Peyer's patch (tissue), 4 donors: ENCODE measurements around the gene ARFRP1. TPM values are rescaled to one million over a fixed set of nuclear protein-coding genes. Genes with fewer than 3 reads are reported as not detected.
"Not testable (repeated sequence)": the region's sequence is repeated elsewhere in the genome, so short reads cannot be mapped to it uniquely, and the experiment has no call there.

Experiments used
- DNase-seq, 3 donors: peaks; one replicate each; pipeline ENCODE4 v3.0.0-alpha.2; 2017 to 2019
- H3K27ac ChIP-seq, 4 donors: fragments of 200-600 bp; sonication (generic); one replicate each; pipeline ENCODE4 v1.5.1; 2016 to 2019
- H3K27me3 ChIP-seq, 2 donors: fragments of 200-600 bp; sonication (generic); one replicate each; pipeline ENCODE4 v1.5.1; 2019
- H3K36me3 ChIP-seq, 3 donors: fragments of 200-600 bp; sonication (generic); one replicate each; pipeline ENCODE4 v1.5.1; 2016 to 2019
- H3K4me1 ChIP-seq, 4 donors: fragments of 200-600 bp; sonication (generic); one replicate each; pipeline ENCODE4 v1.5.1; 2016 to 2019
- H3K4me3 ChIP-seq, 4 donors: fragments of 200-600 bp; sonication (generic); 1 replicate in 3 of 4; 2 replicates in 1 of 4; pipeline ENCODE4 v1.5.1; 2016 to 2019; ENCODE audit warnings: mild to moderate bottlenecking in 1 of 4
- H3K9me3 ChIP-seq, 4 donors: fragments of 200-600 bp; sonication (generic); one replicate each; pipeline ENCODE4 v1.5.1; 2016 to 2019; ENCODE audit warnings: mild to moderate bottlenecking in 1 of 4
- POLR2A ChIP-seq, 2 donors: fragments of 450-650 bp; IDR thresholded peaks; one replicate each; pipeline ENCODE4 v1.5.1; 2017; ENCODE audit warnings: antibody characterized with exemption in 2 of 2, mild to moderate bottlenecking in 2 of 2, moderate library complexity in 2 of 2
- total RNA-seq, 4 donors: library from RNA; depleted of rRNA; stranded (reverse); fragments of >200 nt; gene quantifications; one replicate each; pipeline ENCODE4 v1.1.0, GENCODE V29; 2016
- TF ChIP-seq, protein P1 (sequence below), 6 experiments: fragments of 450-650 bp in 4 of 6; fragments of 200-600 bp in 2 of 6; sonication (generic) in 1 of 6; IDR thresholded peaks; one replicate each; pipeline ENCODE4 v1.5.1; 2017 to 2019; ENCODE audit warnings: antibody characterized with exemption in 6 of 6, mild to moderate bottlenecking in 3 of 6, moderate library complexity in 1 of 6

Gene ARFRP1
- total RNA-seq, 4 donors from 2014 or later = 39.1 to 67.6 (median 46.3) TPM

DNA sequence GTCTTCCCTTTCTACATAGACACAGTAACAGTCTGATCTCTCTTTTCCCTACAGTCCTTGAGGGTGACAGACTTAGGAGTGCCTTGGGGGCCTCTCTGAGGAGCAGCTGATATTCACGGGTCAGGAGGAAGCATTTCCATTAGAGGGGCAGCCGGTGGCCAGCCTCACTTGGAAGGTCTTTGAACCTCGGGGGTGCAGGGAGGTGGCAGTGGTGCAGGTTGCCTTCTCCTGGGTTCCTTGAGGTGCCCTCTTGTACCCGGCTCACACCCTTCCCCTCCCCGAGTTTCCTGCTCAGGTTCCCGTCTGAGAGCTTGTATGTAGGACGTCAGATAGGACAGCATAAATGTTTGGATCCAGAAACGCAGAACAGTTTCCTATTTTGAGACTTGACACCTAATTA, 47.2 kb downstream of the ARFRP1 start:
- no peak overlapping the region for H3K27ac ChIP-seq
- peaks cover 0 to 17% (median 4%) of the 10 kb centered on the region in 4 donors for H3K4me1 ChIP-seq
- DNase-seq = no peak
- H3K4me3 ChIP-seq = no peak overlapping the region
- H3K36me3 ChIP-seq = peaks cover 0 to 40% (median 0%) of the 10 kb centered on the region in 3 donors
- H3K27me3 ChIP-seq = no peaks in the 10 kb centered on the region
- no peak for TF ChIP-seq POLR2A (IDR thresholded peaks at IDR 0.05)
- TF ChIP-seq, protein P1, sequence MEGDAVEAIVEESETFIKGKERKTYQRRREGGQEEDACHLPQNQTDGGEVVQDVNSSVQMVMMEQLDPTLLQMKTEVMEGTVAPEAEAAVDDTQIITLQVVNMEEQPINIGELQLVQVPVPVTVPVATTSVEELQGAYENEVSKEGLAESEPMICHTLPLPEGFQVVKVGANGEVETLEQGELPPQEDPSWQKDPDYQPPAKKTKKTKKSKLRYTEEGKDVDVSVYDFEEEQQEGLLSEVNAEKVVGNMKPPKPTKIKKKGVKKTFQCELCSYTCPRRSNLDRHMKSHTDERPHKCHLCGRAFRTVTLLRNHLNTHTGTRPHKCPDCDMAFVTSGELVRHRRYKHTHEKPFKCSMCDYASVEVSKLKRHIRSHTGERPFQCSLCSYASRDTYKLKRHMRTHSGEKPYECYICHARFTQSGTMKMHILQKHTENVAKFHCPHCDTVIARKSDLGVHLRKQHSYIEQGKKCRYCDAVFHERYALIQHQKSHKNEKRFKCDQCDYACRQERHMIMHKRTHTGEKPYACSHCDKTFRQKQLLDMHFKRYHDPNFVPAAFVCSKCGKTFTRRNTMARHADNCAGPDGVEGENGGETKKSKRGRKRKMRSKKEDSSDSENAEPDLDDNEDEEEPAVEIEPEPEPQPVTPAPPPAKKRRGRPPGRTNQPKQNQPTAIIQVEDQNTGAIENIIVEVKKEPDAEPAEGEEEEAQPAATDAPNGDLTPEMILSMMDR (IDR thresholded peaks at IDR 0.05) = no peak
- H3K9me3 ChIP-seq = no peaks in the 10 kb centered on the region

- H3K4me3 ChIP-seq, DNase-seq, H3K27me3 ChIP-seq, H3K27ac ChIP-seq, H3K9me3 ChIP-seq: not testable (repeated sequence)
- Histone ChIP-seq H3K36me3 (peaks cover 0 to 38% (median 0%) of the 10 kb centered on the region in 3 donors), H3K4me1 (peaks cover 0 to 17% (median 4%) of the 10 kb centered on the region in 4 donors)
Observed at GRCh38 chr20:63660174-63660573, 47.6 kb downstream of the ARFRP1 start.

GRCh38 chr20:63659370-63659769, 48.4 kb downstream of the ARFRP1 start:
- TF ChIP-seq POLR2A (IDR thresholded peaks at IDR 0.05) = no peak
- TF ChIP-seq, protein P1 (IDR thresholded peaks at IDR 0.05) = no peak
- Histone ChIP-seq H3K4me1 (peaks cover 0 to 17% (median 6%) of the 10 kb centered on the region in 4 donors), H3K27me3 (no peaks in the 10 kb centered on the region), H3K9me3 (no peaks in the 10 kb centered on the region), H3K27ac (peak overlapping the region in 2 of 4 donors; percentile 82 to 86), H3K4me3 (peak overlapping the region in 2 of 4 donors; percentile 78 to 85), H3K36me3 (peaks cover 0 to 33% (median 0%) of the 10 kb centered on the region in 3 donors)
- no peak for DNase-seq

DNA sequence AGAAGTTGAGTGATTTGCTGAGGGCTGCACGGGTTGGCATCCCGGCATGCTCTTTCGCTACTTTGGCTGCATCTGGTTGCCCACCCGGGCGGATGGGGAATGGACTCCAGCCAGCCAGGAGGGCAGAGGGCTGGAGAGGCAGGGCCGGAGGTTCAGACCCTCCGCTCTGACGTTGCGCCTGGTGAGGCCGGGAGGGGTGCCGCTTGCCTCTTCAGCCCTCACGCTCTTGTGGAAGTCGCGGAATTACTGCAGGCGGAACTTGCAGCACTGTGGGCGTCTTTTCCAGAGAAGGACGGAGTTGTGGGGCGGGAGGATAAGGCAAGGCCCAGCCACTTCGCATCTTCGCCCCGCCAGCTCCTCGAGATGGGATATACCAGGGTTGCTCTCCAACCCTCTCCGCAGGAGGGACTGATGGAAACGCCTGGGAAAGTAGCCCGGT, 49.0 kb downstream of the ARFRP1 start:
- no peaks in the 10 kb centered on the region for H3K9me3 ChIP-seq
- peaks cover 0 to 2% of the 10 kb centered on the region in 2 donors for H3K27me3 ChIP-seq
- peak overlapping the region; percentile 68 to 90 (median 84) for H3K27ac ChIP-seq
- peaks cover 0 to 27% (median 0%) of the 10 kb centered on the region in 3 donors for H3K36me3 ChIP-seq
- TF ChIP-seq POLR2A (IDR thresholded peaks at IDR 0.05) = no peak
- TF ChIP-seq, protein P1 (IDR thresholded peaks at IDR 0.05) = no peak
- peak overlapping the region; percentile 75 to 85 (median 78) for H3K4me3 ChIP-seq
- peaks cover 0 to 23% (median 9%) of the 10 kb centered on the region in 4 donors for H3K4me1 ChIP-seq
- no peak for DNase-seq

- H3K9me3 ChIP-seq = no peaks in the 10 kb centered on the region
- peak within 1 kb of the TSS; percentile 68 to 90 (median 84) for H3K27ac ChIP-seq
- TF ChIP-seq POLR2A (IDR thresholded peaks at IDR 0.05) = peak in 1 of 2 donors; percentile 13
- TF ChIP-seq, protein P1 (IDR thresholded peaks at IDR 0.05) = peak in 3 of 6 experiments; percentile 30 to 36 (median 32)
- peak within 1 kb of the TSS; percentile 75 to 85 (median 78) for H3K4me3 ChIP-seq
- peak; percentile 85 to 95 (median 94) for DNase-seq
- H3K36me3 ChIP-seq = peaks cover 0 to 21% (median 0%) of the 10 kb centered on the region in 3 donors
- peaks cover 0 to 4% of the 10 kb centered on the region in 2 donors for H3K27me3 ChIP-seq
- H3K4me1 ChIP-seq = peaks cover 0 to 30% (median 12%) of the 10 kb centered on the region in 4 donors
Observed at GRCh38 chr20:63657937-63658748, 49.6 kb downstream of the ARFRP1 start, which contains the start of gene RTEL1. Gene RTEL1, plus strand, starts transcription at chr20:63658312. Its CDS starts 1,091 bp downstream, at chr20:63659403.
